ENCODE measurements around the gene ZNF574.

GRCh38 chr19:42120276-42120980 is 44.5 kb downstream of the ZNF574 start:
- TF ChIP-seq, protein P1, sequence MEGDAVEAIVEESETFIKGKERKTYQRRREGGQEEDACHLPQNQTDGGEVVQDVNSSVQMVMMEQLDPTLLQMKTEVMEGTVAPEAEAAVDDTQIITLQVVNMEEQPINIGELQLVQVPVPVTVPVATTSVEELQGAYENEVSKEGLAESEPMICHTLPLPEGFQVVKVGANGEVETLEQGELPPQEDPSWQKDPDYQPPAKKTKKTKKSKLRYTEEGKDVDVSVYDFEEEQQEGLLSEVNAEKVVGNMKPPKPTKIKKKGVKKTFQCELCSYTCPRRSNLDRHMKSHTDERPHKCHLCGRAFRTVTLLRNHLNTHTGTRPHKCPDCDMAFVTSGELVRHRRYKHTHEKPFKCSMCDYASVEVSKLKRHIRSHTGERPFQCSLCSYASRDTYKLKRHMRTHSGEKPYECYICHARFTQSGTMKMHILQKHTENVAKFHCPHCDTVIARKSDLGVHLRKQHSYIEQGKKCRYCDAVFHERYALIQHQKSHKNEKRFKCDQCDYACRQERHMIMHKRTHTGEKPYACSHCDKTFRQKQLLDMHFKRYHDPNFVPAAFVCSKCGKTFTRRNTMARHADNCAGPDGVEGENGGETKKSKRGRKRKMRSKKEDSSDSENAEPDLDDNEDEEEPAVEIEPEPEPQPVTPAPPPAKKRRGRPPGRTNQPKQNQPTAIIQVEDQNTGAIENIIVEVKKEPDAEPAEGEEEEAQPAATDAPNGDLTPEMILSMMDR (conservative IDR thresholded peaks at IDR 0.05; ENCODE audit: low read depth, low read length), result no peak
- TF ChIP-seq EZH2 (IDR thresholded peaks at IDR 0.05; ENCODE audit: borderline replicate concordance, low read depth, low read length, poor library complexity, severe bottlenecking), result no peak
